ENCODE data around the gene KCNV2. TPM values are rescaled to one million over a fixed set of nuclear protein-coding genes. Genes with fewer than 3 reads are reported as not detected.
A peak's percentile ranks its signal among the peaks of the same experiment; 100 is the strongest.
"Not testable (repeated sequence)": the region's sequence is repeated elsewhere in the genome, so short reads cannot be mapped to it uniquely, and the experiment has no call there.

The KCNV2 gene
- total RNA-seq (2014; rRNA removed; shearing (Covaris generic)) = not detected in 2 replicates

- no peak for DNase-seq (ENCODE audit: low spot score)
Observed at GRCh38 chr9:2717385-2717784, at the start of gene KCNV2. TSS of gene KCNV2 (plus strand) at chr9:2717510. CDS start at chr9:2717740, 230 bp downstream.

GRCh38 chr9:2673161-2673560 lies 44.1 kb upstream of the KCNV2 start:
- no peak for DNase-seq (ENCODE audit: low spot score)

GRCh38 chr9:2674141-2674824 lies 43.0 kb upstream of the KCNV2 start:
- DNase-seq (ENCODE audit: low spot score) = no peak

- no peak for DNase-seq (ENCODE audit: low spot score)
Observed at GRCh38 chr9:2675834-2676233, 41.5 kb upstream of the KCNV2 start.

- peak; percentile 30 for DNase-seq (ENCODE audit: low spot score)
Observed at GRCh38 chr9:2676466-2676865, 40.8 kb upstream of the KCNV2 start.

GRCh38 chr9:2677915-2678889 lies 39.1 kb upstream of the KCNV2 start:
- DNase-seq (ENCODE audit: low spot score) = no peak

GRCh38 chr9:2679011-2679410 lies 38.3 kb upstream of the KCNV2 start:
- DNase-seq (ENCODE audit: low spot score) = no peak

- DNase-seq (ENCODE audit: low spot score) = peak; percentile 12
Observed at GRCh38 chr9:2681981-2682380, 35.3 kb upstream of the KCNV2 start.

GRCh38 chr9:2686911-2687310 lies 30.4 kb upstream of the KCNV2 start:
- no peak for DNase-seq (ENCODE audit: low spot score)

GRCh38 chr9:2688636-2689035 lies 28.7 kb upstream of the KCNV2 start:
- no peak for DNase-seq (ENCODE audit: low spot score)

GRCh38 chr9:2691212-2691611 lies 26.1 kb upstream of the KCNV2 start:
- DNase-seq (ENCODE audit: low spot score) = no peak

- DNase-seq (ENCODE audit: low spot score) = no peak
Observed at GRCh38 chr9:2691626-2692025, 25.7 kb upstream of the KCNV2 start.

GRCh38 chr9:2693056-2693455 lies 24.3 kb upstream of the KCNV2 start:
- no peak for DNase-seq (ENCODE audit: low spot score)

- DNase-seq (ENCODE audit: low spot score) = no peak
Observed at GRCh38 chr9:2697492-2697891, 19.8 kb upstream of the KCNV2 start.

- DNase-seq (ENCODE audit: low spot score) = no peak
Observed at GRCh38 chr9:2700398-2700797, 16.9 kb upstream of the KCNV2 start.

- DNase-seq (ENCODE audit: low spot score) = no peak
Observed at GRCh38 chr9:2700909-2701550, 16.3 kb upstream of the KCNV2 start.

- no peak for DNase-seq (ENCODE audit: low spot score)
Observed at GRCh38 chr9:2704504-2704903, 12.8 kb upstream of the KCNV2 start.

GRCh38 chr9:2707256-2707655 lies 10.1 kb upstream of the KCNV2 start:
- DNase-seq (ENCODE audit: low spot score) = not testable (repeated sequence)

- DNase-seq (ENCODE audit: low spot score) = no peak
Observed at GRCh38 chr9:2709645-2710101, 7.6 kb upstream of the KCNV2 start.

GRCh38 chr9:2711716-2712115 lies 5.6 kb upstream of the KCNV2 start:
- no peak for DNase-seq (ENCODE audit: low spot score)

GRCh38 chr9:2718001-2718697 lies 839 bp downstream of the KCNV2 start:
- no peak for DNase-seq (ENCODE audit: low spot score)

GRCh38 chr9:2718698-2719033 lies 1.4 kb downstream of the KCNV2 start:
- no peak for DNase-seq (ENCODE audit: low spot score)
